HS-5 (cell line): ENCODE data around the gene SAA1.

Experiments used
- DNase-seq: peaks from one replicate; pipeline ENCODE4 v3.0.0-alpha.2; 2012; ENCODE audit warnings: low read depth

SAA1 gene

GRCh38 chr11:18310800-18311340 lies 44.8 kb downstream of the SAA1 start:
- no peak for DNase-seq

- DNase-seq, result no peak
Observed at GRCh38 chr11:18312012-18312411, 45.9 kb downstream of the SAA1 start.

GRCh38 chr11:18312663-18313420 lies 46.8 kb downstream of the SAA1 start:
- DNase-seq, result peak; percentile 39

GRCh38 chr11:18313965-18314763 lies 48.1 kb downstream of the SAA1 start:
- no peak for DNase-seq

GRCh38 chr11:18314784-18315523 lies 48.9 kb downstream of the SAA1 start:
- DNase-seq, result no peak

- DNase-seq, result no peak
Observed at GRCh38 chr11:18315893-18316292, 49.8 kb downstream of the SAA1 start.

- DNase-seq, result no peak
Observed at GRCh38 chr11:18317551-18317950, 51.5 kb downstream of the SAA1 start.
